Ureter (tissue), 1 donor: Measurements from ENCODE around the gene ZNF683. TPM values are rescaled to one million over a fixed set of nuclear protein-coding genes. Genes with fewer than 3 reads are reported as not detected.

Experiments used
- total RNA-seq: library from RNA; stranded (reverse); gene quantifications from one replicate; pipeline ENCODE4 v1.2.4, GENCODE V29; 2023
- donor health status: DM: yes; HTN: yes; CAD: no.

Gene ZNF683
- total RNA-seq, 1 donor from 2014 or later: 1.2 TPM

Other genes with a start within 250 kb of the ZNF683 start
- gene FAM110D, start 213.7 kb downstream of the ZNF683 start, total RNA-seq: 7.9 TPM
- not detected for gene C1orf232, start 203.8 kb downstream of the ZNF683 start, total RNA-seq
- 43.2 TPM for gene ZNF593, start 202.8 kb downstream of the ZNF683 start, total RNA-seq
- not detected for gene ZNF593OS, start 200.9 kb downstream of the ZNF683 start, total RNA-seq
- 40.6 TPM for gene CNKSR1, start 195.3 kb downstream of the ZNF683 start, total RNA-seq
- gene CATSPER4, start 182.1 kb downstream of the ZNF683 start, total RNA-seq: not detected
- 13.1 TPM for gene CEP85, start 138.6 kb downstream of the ZNF683 start, total RNA-seq
- gene SH3BGRL3, start 92.7 kb downstream of the ZNF683 start, total RNA-seq: 145 TPM
- gene UBXN11, start 66.1 kb downstream of the ZNF683 start, total RNA-seq: 30.3 TPM
- 9.8 TPM for gene CD52, start 54.8 kb downstream of the ZNF683 start, total RNA-seq
- gene CRYBG2, start 18.6 kb downstream of the ZNF683 start, total RNA-seq: 25.2 TPM
- gene LIN28A, start 38.1 kb upstream of the ZNF683 start, total RNA-seq: not detected
- 59.7 TPM for gene DHDDS, start 59.6 kb upstream of the ZNF683 start, total RNA-seq
- 400 TPM for gene HMGN2, start 99.7 kb upstream of the ZNF683 start, total RNA-seq
- gene RPS6KA1, start 157.0 kb upstream of the ZNF683 start, total RNA-seq: 23.2 TPM